Measurements from ENCODE around the gene GPR39. TPM values are rescaled to one million over a fixed set of nuclear protein-coding genes. Genes with fewer than 3 reads are reported as not detected.
"Not testable (repeated sequence)": the region's sequence is repeated elsewhere in the genome, so short reads cannot be mapped to it uniquely, and the experiment has no call there.

Gene GPR39
- total RNA-seq, 1 experiment from 2014 or later, result 5.6 TPM

- no peak for DNase-seq (ENCODE audit: low read depth)
Measured at GRCh38 chr2:132489150-132489549, 72.5 kb downstream of the GPR39 start.

GRCh38 chr2:132495881-132496280 is 79.3 kb downstream of the GPR39 start:
- no peak for DNase-seq (ENCODE audit: low read depth)

DNA sequence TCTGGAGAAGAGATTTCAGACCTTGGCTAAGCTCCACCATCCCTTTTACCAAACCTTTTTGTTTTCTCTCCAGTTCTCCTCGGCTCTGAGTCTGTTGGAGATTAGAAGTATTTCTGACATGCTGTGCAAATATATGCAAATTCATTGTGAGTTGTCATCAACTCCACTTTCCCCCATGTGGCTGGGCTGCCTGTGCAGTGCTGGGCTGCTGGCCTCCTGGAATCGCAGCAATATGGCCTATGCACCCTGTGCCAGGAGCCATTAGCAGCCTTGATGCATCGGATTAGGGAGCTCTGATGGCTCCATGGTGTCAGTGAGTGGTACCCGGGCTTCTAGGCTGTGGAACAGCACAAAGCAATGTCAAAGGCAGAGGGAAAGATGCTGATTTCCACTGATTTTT is 80.0 kb downstream of the GPR39 start:
- DNase-seq (ENCODE audit: low read depth), result no peak

DNA sequence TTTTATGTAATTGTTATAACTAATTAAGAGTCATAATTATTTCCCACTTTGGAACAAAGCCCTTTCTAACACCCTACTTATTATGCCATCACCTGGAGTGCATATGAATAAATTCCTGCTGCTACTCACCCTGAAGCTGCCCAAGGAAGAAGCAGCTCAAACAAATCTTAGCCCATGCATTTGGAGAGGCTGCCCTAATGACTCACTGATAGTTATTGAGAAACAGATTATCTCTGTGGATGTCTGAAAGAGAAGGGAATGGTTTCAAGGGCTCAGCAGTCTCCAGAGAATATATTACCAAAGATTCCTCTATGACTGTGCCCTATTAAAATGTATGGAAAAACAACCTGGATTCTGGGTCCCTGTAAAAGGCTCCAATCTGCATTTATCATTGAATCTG is 81.0 kb downstream of the GPR39 start:
- no peak for DNase-seq (ENCODE audit: low read depth)

DNA sequence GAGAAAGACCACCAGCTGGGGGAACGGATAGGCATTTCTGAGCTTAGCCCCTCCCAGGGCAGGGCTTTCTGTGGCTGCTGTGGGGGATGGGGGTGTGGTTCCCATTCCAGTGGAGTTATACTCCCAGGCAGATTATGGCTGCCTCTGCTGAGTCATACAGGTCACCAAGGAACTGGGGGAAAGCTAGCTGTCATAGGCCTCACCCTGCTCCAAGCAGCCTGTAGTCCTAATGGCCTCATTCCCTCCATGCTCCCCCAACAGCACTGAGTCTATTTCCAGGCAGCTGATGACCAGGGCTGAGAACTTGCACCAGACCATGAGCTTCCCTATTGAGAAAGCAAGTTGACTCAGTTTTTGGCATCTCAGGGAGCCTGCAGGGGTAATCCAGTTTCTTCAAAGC is 87.1 kb downstream of the GPR39 start:
- DNase-seq (ENCODE audit: low read depth), result peak; percentile 27

GRCh38 chr2:132515010-132515409 is 98.4 kb downstream of the GPR39 start:
- no peak for DNase-seq (ENCODE audit: low read depth)

- DNase-seq (ENCODE audit: low read depth), result no peak
Measured at GRCh38 chr2:132517386-132517785, 100.8 kb downstream of the GPR39 start.

GRCh38 chr2:132518302-132518701 is 101.7 kb downstream of the GPR39 start:
- no peak for DNase-seq (ENCODE audit: low read depth)

- DNase-seq (ENCODE audit: low read depth), result no peak
Measured at GRCh38 chr2:132519566-132519965, 103.0 kb downstream of the GPR39 start.

DNA sequence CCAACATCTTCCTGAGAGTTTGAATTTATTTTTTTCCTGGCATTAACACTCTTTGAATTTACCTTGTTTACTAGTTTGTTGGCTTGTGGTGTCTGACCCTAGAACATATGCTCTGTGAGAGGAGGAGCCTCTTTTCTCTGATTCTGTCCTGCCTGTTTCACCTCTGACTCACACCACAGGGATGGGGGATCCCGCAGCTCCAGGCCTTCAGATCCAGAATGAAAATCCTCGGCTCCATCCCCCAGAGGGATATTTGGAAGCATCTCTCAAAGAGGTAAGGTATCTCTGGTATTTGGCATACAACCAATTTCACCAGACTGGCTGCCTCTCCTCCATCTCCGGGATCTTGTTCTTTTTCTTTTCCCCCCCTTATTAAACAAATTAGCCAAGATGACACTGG is 104.7 kb downstream of the GPR39 start:
- no peak for DNase-seq (ENCODE audit: low read depth)

- DNase-seq (ENCODE audit: low read depth), result no peak
Measured at GRCh38 chr2:132522901-132523300, 106.3 kb downstream of the GPR39 start.

DNA sequence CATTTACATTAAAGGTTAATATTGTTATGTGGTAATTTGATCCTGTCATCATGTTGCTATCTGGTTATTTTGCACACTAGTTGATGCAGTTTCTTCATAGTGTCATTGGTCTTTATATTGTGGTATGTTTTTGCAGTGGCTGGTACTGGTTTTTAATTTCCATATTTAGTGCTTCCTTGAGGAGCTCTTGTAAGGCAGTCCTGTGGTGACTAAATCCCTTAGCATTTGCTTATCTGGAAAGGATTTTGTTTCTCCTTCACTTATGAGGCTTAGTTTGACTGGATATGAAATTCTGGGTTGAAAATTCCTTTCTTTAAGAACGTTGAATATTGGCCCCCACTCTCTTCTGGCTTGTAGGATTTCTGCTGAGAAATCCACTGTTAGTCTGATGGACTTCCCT is 120.5 kb downstream of the GPR39 start:
- not testable (repeated sequence) for DNase-seq (ENCODE audit: low read depth)

DNA sequence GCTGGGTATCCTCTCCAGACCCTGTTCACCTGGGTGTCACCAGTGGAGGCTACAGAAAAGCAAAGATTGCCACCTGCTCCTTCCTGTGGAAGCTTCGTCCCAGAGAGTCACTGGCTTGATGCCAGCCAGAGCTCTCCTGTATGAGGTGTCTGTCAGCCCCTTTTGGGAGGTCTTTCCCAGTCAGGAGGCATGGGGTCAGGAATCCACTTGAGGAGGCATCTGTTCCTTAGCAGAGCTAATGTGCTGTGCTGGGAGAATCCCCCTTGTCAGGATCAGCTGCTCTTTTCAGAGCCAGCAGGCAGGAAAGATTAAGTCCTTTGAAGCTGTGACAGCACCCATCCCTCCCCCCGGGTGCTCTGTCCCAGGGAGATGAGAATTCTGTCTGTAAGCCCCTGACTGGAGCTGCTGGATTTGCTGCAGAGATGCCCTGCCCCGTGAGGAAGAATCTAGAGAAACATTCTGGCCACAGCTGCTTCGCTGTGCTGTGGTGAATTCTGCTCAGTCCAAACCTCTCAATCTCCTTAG is 121.8 kb downstream of the GPR39 start:
- no peak for DNase-seq (ENCODE audit: low read depth)

DNA sequence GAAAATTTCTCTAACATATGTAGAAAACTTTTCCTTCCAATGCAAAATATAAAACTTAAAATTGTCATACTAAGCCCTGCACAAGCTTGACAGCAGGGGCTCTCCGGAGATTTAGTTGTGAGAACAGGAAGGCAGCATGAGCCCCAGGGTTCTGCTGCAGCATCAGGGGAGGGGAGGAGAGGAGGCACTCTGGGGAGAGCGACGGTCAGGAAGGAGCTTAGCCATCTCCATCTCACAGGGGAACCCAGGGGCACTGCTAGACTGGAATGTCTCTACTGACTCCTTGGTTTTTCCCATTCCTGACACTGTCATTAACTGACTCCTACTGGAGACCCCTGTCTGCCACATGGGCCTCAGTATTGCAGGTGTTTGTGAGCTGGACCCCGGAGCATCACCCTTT is 123.6 kb downstream of the GPR39 start:
- no peak for DNase-seq (ENCODE audit: low read depth)

DNA sequence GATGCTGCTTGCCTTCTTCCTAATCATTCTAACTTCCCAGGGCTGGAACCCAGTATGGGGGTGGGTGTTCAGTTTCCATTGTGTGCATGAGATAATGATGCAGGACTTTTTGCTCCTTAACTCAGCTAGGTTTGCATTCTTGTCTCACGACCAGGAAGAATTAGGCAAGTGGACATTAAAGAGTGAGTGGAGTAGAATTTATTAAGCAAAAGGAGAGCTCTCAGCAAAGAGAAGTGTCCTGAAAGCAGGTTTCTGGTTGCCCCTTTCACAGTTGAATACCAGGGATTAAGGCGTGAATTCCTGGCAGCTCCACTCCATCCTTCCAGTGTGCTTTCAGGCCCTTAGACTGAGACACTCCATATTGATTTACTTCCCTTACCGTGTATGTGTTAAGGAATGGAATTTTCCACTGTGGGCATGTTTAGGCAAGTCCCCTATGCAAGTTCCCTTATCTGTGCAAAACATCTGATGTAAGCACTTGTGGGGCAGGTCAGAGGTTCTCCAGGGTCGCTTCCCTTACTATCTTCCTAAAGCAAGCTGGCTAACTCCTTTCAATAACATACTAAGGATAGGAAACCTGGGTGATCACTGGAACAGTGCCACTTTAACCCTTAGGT is 126.5 kb downstream of the GPR39 start:
- no peak for DNase-seq (ENCODE audit: low read depth)

DNA sequence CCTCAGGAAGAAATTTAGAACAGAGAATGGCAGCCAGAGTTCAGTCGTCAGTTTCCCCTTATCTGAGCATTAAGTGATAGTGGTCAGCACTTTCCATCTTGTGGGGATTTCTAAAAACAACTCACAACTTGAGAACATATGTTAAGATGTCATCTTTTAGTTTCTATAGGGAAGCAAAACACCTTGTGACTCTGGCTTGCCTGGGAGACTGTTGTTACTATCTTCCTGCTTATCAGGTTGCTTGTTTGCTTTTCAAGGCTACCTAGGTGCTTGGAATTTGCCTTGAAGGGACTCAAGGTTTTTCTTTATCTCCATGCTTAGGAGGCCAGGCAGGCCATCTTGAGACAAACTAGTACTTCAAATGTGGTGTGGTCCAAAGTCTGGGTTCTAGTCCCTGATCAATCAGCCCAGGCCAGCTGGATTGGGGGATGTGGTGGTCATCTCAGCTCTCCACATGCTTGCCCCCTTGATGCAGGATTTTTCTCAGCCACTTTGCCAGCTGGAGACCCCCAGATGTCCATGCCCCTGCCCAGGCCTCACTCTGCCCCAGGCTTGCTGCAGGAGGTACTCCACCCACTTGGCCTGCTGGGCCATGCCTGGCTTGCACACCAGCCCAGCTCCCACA is 127.5 kb downstream of the GPR39 start:
- DNase-seq (ENCODE audit: low read depth), result no peak

GRCh38 chr2:132547090-132547687 is 130.6 kb downstream of the GPR39 start:
- peak; percentile 52 for DNase-seq (ENCODE audit: low read depth)

- no peak for DNase-seq (ENCODE audit: low read depth)
Measured at GRCh38 chr2:132549935-132550670, 133.5 kb downstream of the GPR39 start.

GRCh38 chr2:132550946-132551345 is 134.3 kb downstream of the GPR39 start:
- no peak for DNase-seq (ENCODE audit: low read depth)

DNA sequence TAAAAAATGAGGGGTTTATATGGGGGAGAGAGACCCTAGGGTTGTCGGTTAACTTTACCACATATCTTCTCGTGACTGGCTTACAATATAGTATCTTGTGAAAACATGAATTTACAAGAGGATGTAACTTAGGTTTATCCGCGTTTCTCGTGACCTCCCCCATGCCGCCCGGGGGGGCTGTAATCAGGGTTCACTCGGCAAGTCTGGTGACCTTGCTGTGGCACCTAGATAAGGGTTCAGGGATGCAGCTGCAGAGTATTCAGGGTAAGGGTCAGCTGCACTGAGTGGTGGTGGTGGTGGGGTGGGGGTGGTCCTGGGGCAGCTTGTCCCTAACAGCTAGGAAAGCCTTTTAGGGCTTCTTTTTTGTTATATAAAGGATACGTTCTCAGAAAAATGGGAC is 141.1 kb downstream of the GPR39 start:
- no peak for DNase-seq (ENCODE audit: low read depth)

DNA sequence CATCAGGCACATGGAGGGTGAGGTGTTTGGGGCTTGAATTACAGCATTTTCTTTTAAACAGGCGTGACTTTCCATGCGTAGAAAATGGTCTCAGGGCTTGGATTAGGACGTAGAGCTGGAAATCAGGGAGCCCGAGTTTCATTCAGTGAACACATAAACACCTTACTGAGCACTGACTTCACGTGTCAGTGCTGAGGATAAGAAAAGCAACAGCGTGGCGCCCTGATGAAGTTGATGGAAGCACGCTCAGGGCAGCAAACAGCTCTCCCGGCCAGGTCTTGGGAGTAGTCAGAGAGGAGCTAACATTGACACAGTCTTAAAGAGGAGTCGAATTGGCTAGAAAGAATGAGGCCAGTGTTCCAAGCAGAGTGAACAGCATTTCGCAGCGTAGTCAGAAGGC is 142.7 kb downstream of the GPR39 start:
- DNase-seq (ENCODE audit: low read depth), result no peak

DNA sequence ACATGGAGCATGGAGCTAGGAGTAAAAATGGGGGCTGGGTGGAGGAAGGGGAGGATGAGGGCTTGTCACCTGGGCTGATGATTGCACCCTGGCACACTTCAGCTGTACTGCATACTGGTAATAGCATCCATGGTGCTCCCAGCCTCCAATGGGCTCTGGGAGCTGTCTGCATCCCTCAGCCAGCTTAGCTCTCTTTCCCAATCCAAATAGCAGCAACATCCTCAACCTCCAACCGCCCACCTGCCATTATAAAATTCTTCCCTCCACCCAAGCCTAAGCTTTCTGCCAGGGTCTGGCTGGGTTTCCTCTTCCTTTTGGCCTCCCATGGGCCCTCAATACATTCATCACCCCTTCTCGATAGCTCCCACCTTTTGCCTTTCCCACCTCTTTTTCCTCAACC is 143.3 kb downstream of the GPR39 start:
- no peak for DNase-seq (ENCODE audit: low read depth)

All from HT1080 (cell line).